Peyer's patch (tissue), 4 donors: ENCODE results near the gene HMGB3.

ENCODE experiments used
- CTCF ChIP-seq, 6 experiments: fragments of 450-650 bp in 4 of 6; fragments of 200-600 bp in 2 of 6; sonication (generic) in 1 of 6; IDR thresholded peaks; one replicate each; pipeline ENCODE4 v1.5.1; 2017 to 2019; ENCODE audit warnings: antibody characterized with exemption in 6 of 6, mild to moderate bottlenecking in 3 of 6, moderate library complexity in 1 of 6
- POLR2A ChIP-seq, 2 donors: fragments of 450-650 bp; IDR thresholded peaks; one replicate each; pipeline ENCODE4 v1.5.1; 2017; ENCODE audit warnings: antibody characterized with exemption in 2 of 2, mild to moderate bottlenecking in 2 of 2, moderate library complexity in 2 of 2

DNA sequence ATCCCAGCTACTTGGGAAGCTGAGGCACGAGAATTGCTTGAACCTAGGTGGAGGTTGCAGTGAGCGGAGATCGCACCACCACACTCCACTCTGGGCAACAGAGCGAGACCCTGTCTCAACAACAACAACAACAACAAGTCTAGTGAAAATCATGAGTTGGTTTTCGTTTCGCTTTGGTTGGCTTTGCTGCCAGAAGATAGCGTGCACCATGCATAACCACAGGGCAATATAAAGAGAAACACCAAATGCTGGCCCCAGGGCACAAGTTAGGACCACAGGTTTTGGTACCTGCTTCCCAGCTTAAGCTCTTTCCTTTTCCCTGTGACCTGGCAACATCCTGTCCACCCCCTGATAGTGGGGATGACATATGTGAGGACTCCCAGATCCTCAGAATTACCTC is 21.5 kb upstream of the HMGB3 start:
- no peak for TF ChIP-seq CTCF (IDR thresholded peaks at IDR 0.05)
- TF ChIP-seq POLR2A (IDR thresholded peaks at IDR 0.05) = no peak
